IPS-11a (cell line): Measurements from ENCODE around the gene CAVIN3.
"Not testable (repeated sequence)": the region's sequence is repeated elsewhere in the genome, so short reads cannot be mapped to it uniquely, and the experiment has no call there.

Source experiments
- H3K4me3 ChIP-seq: one replicate; pipeline ENCODE4 v1.5.1; 2013; ENCODE audit warnings: low read depth, low read length, control low read depth

CAVIN3 gene

GRCh38 chr11:6326985-6327384 lies 6.7 kb upstream of the CAVIN3 start:
- H3K4me3 ChIP-seq, result no peak overlapping the region

- no peak overlapping the region for H3K4me3 ChIP-seq
These were observed 6.0 kb upstream of the CAVIN3 start for GRCh38 chr11:6326303-6326702.

GRCh38 chr11:6323291-6323905 lies 3.1 kb upstream of the CAVIN3 start:
- no peak overlapping the region for H3K4me3 ChIP-seq

GRCh38 chr11:6321961-6322362 lies 1.7 kb upstream of the CAVIN3 start:
- no peak overlapping the region for H3K4me3 ChIP-seq

GRCh38 chr11:6321356-6321755 lies 1.1 kb upstream of the CAVIN3 start:
- H3K4me3 ChIP-seq, result no peak overlapping the region

- peak overlapping the region; percentile 53 for H3K4me3 ChIP-seq
These were observed 444 bp downstream of the CAVIN3 start for GRCh38 chr11:6319704-6320410.

- H3K4me3 ChIP-seq, result peak overlapping the region; percentile 53
These were observed 1.1 kb downstream of the CAVIN3 start for GRCh38 chr11:6319001-6319703.

GRCh38 chr11:6318204-6318603 lies 2.1 kb downstream of the CAVIN3 start:
- no peak overlapping the region for H3K4me3 ChIP-seq

GRCh38 chr11:6315811-6316425 lies 4.4 kb downstream of the CAVIN3 start:
- H3K4me3 ChIP-seq, result no peak overlapping the region

GRCh38 chr11:6312106-6312505 lies 8.2 kb downstream of the CAVIN3 start:
- H3K4me3 ChIP-seq, result no peak overlapping the region

GRCh38 chr11:6307876-6308275 lies 12.4 kb downstream of the CAVIN3 start:
- H3K4me3 ChIP-seq, result no peak overlapping the region

- H3K4me3 ChIP-seq, result no peak overlapping the region
These were observed 15.0 kb downstream of the CAVIN3 start for GRCh38 chr11:6305297-6305696.

GRCh38 chr11:6303661-6304060 lies 16.6 kb downstream of the CAVIN3 start:
- H3K4me3 ChIP-seq, result no peak overlapping the region

GRCh38 chr11:6301096-6301495 lies 19.2 kb downstream of the CAVIN3 start:
- no peak overlapping the region for H3K4me3 ChIP-seq

- no peak overlapping the region for H3K4me3 ChIP-seq
These were observed 20.0 kb downstream of the CAVIN3 start for GRCh38 chr11:6300325-6300724.

GRCh38 chr11:6298605-6299004 lies 21.7 kb downstream of the CAVIN3 start:
- no peak overlapping the region for H3K4me3 ChIP-seq

GRCh38 chr11:6297831-6298230 lies 22.5 kb downstream of the CAVIN3 start:
- H3K4me3 ChIP-seq, result no peak overlapping the region

- no peak overlapping the region for H3K4me3 ChIP-seq
These were observed 35.3 kb downstream of the CAVIN3 start for GRCh38 chr11:6285019-6285418.

- no peak overlapping the region for H3K4me3 ChIP-seq
These were observed 36.1 kb downstream of the CAVIN3 start for GRCh38 chr11:6284250-6284649.

GRCh38 chr11:6283453-6284023 lies 36.8 kb downstream of the CAVIN3 start:
- no peak overlapping the region for H3K4me3 ChIP-seq

GRCh38 chr11:6280809-6281208 lies 39.5 kb downstream of the CAVIN3 start:
- H3K4me3 ChIP-seq, result not testable (repeated sequence)
